ENCODE results near the gene LRCH1.

The LRCH1 gene

GRCh38 chr13:46604226-46604990 lies 51.4 kb downstream of the LRCH1 start:
- DNase-seq, result no peak
- in situ Hi-C loops (cut with MboI; ENCODE audit: low pct_unique_long_range_greater_than_20kb, low sequenced_read_pairs), result no loop called here

GRCh38 chr13:46605076-46605824 lies 52.3 kb downstream of the LRCH1 start:
- DNase-seq, result no peak
- in situ Hi-C loops (cut with MboI; ENCODE audit: low pct_unique_long_range_greater_than_20kb, low sequenced_read_pairs), result no loop called here

DNA sequence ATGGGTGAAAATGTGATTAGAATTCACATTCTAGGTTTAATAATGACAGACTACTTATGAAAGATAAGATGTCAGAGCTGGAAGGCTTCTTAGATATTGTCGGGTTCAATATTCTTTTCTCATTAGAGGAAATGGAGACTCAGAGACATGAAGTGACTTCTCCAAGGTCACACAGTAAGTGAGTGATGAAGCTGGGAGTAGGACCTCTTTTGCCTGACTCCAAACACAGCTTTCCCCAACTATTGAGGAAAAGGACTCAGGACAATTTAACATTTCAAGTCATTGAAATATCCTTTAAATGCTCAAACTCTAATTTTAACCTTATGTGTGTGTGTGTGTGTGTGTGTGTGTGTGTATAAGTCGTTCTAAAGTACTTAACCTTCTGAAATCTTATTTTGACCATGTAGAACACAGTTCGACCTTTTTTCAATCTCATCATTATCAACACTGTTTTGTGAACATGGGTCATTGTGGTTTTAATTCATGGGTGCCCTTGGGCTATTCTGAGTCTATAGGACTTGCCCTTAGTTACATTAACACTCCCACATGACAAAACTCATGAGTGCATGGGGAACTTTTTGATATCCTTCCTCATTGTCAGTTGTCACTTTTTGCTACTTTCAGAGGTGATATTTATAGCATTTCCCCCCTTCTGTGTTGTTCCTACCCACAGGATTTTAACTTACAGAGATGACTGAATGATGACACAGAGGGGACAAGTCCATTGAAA lies 53.0 kb downstream of the LRCH1 start:
- in situ Hi-C loops (cut with MboI; ENCODE audit: low pct_unique_long_range_greater_than_20kb, low sequenced_read_pairs), result no loop called here

DNA sequence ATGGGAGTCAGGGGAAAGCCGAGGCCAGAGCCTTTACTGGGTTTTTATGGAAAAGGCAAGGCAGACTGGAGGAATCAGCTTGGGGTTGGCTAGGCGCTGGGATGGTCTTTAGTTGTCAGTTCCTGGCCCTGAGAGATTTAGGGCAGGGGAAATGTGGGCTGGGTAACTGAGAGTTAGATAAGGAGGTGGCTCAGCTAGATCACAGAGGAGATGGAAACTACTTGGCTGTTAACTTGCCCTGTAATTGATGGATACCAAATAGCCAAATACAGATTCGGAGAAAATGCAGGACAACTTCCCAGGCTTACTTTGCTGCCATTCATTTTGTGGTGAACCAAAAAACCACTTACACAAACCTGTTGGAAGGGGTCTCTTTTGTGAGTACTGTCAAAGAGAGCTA lies 54.0 kb downstream of the LRCH1 start:
- no peak for DNase-seq
- in situ Hi-C loops (cut with MboI; ENCODE audit: low pct_unique_long_range_greater_than_20kb, low sequenced_read_pairs), result no loop called here

More for the DNA sequence above, 53.0 kb downstream of the LRCH1 start:
- DNase-seq, result peak; percentile 59

GRCh38 chr13:46607768-46608564 lies 55.0 kb downstream of the LRCH1 start:
- no peak for DNase-seq
- in situ Hi-C loops (cut with MboI; ENCODE audit: low pct_unique_long_range_greater_than_20kb, low sequenced_read_pairs), result no loop called here

- DNase-seq, result no peak
- in situ Hi-C loops (cut with MboI; ENCODE audit: low pct_unique_long_range_greater_than_20kb, low sequenced_read_pairs), result no loop called here
These were observed 56.1 kb downstream of the LRCH1 start for GRCh38 chr13:46609052-46609451.

- in situ Hi-C loops (cut with MboI; ENCODE audit: low pct_unique_long_range_greater_than_20kb, low sequenced_read_pairs), result no loop called here
- no peak for DNase-seq
These were observed 56.8 kb downstream of the LRCH1 start for GRCh38 chr13:46609726-46610125.

DNA sequence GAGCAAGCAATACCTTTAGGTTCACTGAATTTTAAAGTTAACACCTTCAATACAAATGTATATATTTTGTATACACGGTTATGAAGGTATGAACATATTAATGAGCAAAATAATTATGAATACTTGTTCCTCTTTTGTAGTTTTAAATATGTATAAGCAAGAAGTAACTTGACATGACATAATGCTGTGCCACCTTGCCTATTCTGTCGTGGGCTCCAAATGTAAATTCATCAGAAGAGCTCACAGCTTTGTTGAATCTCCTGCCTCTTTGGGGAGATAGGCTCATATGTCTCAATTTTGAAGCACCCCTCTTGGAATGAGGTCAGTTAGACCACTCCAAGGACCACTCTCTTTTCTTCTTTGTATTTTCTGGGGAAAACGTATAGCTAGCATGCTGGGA lies 59.3 kb downstream of the LRCH1 start:
- no peak for DNase-seq
- in situ Hi-C loops (cut with MboI; ENCODE audit: low pct_unique_long_range_greater_than_20kb, low sequenced_read_pairs), result no loop called here

DNA sequence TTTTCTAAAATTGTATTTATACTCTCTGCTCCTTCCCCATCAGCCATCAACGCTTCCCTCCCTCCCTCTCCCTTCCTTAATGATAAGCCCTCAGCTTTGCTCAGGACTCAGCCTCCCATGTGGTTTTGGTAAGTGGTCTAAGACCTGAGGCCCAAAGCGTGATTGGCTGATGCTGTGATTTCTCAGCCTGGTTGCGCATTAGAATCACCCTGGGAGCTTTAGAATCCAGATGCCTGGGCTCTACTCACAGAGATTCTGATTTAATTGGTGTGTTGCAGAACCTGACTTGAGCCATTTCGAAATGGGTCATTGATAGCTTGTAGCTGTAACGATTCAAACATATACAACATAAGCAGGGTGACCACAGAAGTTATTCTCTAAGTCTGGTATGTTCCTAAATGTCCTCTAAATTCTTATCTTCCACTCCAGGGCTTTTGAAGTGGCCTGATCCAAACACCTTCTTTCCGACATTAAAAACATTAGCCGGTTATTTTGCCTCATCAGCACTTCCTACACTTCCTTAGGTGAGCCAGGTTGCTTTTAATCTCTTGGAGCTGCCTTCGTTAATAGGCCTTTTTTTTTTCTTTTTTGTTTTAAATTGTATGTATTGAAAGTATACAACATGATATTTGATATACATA lies 60.6 kb downstream of the LRCH1 start:
- DNase-seq, result no peak
- in situ Hi-C loops (cut with MboI; ENCODE audit: low pct_unique_long_range_greater_than_20kb, low sequenced_read_pairs), result no loop called here

DNA sequence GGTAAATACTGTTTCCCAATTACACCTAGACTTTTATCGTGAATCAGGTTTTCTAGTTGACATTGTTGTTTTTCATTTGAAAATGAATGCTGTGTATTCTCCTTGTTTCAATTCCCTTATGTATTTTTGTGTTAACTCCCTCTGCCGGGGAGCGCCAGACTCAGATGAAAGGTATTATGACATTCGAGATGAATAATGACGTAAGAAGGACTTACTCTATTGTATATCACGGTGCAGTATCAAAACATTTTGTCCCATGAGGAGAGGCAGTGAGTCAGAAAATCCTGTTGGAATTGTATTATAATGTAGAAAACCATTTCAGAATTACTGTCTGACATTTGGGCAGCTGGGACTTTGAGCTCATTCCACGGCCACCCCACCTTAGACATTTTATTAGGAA lies 61.6 kb downstream of the LRCH1 start:
- in situ Hi-C loops (cut with MboI; ENCODE audit: low pct_unique_long_range_greater_than_20kb, low sequenced_read_pairs), result no loop called here
- DNase-seq, result no peak

DNA sequence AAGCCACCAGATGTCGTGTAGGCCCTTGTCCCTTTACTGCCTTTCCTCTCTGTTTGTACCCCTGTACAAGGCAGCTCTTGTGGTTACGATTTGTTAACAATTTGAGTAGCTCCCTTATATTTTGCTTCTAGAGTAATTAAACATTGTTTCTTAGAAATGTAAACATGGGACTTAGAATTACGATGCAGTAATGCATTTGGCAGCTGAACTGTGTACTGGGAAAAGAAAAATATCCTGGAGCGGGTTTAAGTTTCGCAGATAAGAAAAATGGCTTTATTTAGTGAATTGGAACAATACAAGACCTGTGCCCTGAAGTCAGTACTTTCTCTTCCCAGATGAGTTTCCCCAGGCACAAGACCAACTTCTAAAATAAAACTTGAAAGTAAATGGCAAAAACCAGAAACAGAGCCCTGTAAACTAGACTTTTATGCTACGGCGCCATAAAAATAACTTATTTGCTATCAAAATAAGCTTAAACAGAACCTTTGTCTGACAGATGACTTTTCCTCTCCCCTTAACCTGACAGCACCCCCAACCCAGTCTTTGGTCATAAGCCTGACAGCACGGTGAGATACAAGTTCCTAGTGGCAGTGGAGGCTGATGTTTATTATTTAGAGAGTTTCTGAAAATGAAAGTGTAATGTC lies 63.0 kb downstream of the LRCH1 start:
- no peak for DNase-seq
- in situ Hi-C loops (cut with MboI; ENCODE audit: low pct_unique_long_range_greater_than_20kb, low sequenced_read_pairs), result no loop called here

DNA sequence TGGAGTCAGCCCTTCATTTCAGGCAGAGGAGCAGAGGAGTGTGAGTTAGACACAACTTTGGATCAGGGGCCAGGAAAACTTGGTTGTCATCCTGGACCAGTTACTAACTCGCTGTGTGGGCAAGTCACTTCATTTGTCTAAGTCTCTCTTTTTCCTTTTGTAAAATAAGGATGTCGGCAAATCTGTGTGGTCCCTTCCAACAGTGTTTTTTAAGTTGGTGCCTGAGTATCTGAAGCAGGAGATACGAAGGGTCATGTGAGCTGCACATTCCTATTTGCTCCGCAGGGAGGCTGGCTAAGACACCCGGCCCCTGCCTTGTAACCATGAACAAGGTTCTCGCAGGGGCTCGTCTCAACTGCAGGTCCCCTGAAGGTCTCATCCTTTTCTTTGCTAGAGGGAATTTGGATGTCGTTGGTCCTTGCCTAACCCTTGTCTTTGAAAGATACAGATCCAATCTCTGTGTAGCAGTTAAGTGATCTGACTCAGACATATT lies 64.3 kb downstream of the LRCH1 start:
- in situ Hi-C loops (cut with MboI; ENCODE audit: low pct_unique_long_range_greater_than_20kb, low sequenced_read_pairs), result no loop called here
- no peak for DNase-seq

DNA sequence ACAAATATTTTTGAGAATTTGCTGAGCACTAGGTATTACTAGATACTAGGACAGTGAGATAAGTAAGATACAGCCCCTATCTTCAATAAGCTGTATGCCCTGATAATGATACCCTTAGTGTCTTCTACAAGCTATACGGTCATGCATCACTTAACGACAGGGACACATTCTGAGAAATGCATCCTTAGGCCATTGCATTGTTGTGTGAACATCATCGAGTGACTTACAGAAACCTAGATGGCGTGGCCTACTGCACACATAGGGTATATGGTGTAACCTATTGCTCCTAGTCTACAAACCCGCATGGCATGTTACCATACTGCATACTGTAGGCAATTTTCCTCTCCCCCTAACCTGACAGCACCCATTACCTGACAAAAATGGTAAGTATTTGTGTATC lies 64.9 kb downstream of the LRCH1 start:
- in situ Hi-C loops (cut with MboI; ENCODE audit: low pct_unique_long_range_greater_than_20kb, low sequenced_read_pairs), result no loop called here
- DNase-seq, result no peak

- no peak for DNase-seq
- in situ Hi-C loops (cut with MboI; ENCODE audit: low pct_unique_long_range_greater_than_20kb, low sequenced_read_pairs), result no loop called here
These were observed 65.8 kb downstream of the LRCH1 start for GRCh38 chr13:46618694-46619254.

- in situ Hi-C loops (cut with MboI; ENCODE audit: low pct_unique_long_range_greater_than_20kb, low sequenced_read_pairs), result no loop called here
- no peak for DNase-seq
These were observed 67.1 kb downstream of the LRCH1 start for GRCh38 chr13:46620029-46620428.

GRCh38 chr13:46620471-46620870 lies 67.5 kb downstream of the LRCH1 start:
- DNase-seq, result no peak
- in situ Hi-C loops (cut with MboI; ENCODE audit: low pct_unique_long_range_greater_than_20kb, low sequenced_read_pairs), result no loop called here

DNA sequence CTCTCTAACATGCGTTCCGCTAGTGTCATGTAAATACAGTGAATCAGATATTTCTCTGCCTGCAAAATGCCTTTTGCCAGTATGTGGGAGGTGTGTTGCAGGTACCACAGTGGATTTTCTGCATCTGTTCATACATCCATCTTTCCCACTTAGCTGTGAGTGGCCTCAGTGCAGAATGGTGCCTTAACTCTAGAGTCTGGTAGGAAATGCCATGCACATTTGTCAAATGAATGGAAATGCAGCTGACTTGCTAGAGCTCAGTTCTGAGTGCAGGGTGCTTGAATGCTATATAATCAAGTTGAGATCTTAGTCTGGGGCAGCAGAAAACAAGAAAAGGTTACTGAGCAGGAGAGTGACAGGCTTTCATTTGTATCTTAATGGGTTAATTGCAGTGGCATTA lies 68.2 kb downstream of the LRCH1 start:
- no peak for DNase-seq
- in situ Hi-C loops (cut with MboI; ENCODE audit: low pct_unique_long_range_greater_than_20kb, low sequenced_read_pairs), result no loop called here

Data from KBM-7 (cell line).